PC-3 (cell line): ENCODE data around the gene OASL. TPM values are rescaled to one million over a fixed set of nuclear protein-coding genes. Genes with fewer than 3 reads are reported as not detected.

Experiments used
- ATAC-seq: fragments of 200-7000 bp; cut with Tn5 transposase; 2 replicates; pipeline ENCODE4 v1.9.1; 2020; ENCODE audit warnings: mild to moderate bottlenecking, moderate library complexity
- BruUV-seq: library from RNA; stranded (reverse); fragments of 400-500 nt; replicated peaks from 2 replicates; lab custom pipeline; 2021; lab: Mats Ljungman, UMichigan
- CTCF ChIA-PET: fragments of 300-600 bp; sonication (Branson Sonifier 250); formaldehyde crosslinking; loops from one replicate; lab custom pipeline; 2022; ENCODE audit warnings: antibody characterized with exemption; lab: Charles Lee
- POLR2A ChIA-PET: fragments of 300-600 bp; sonication (Branson Sonifier 250); formaldehyde crosslinking; loops from one replicate; lab custom pipeline; 2022; ENCODE audit warnings: antibody characterized with exemption; ENCODE audit not compliant: unreplicated experiment; lab: Charles Lee
- DNase-seq: peaks from one replicate; pipeline ENCODE4 v3.0.0-alpha.2; 2015
- H2AFZ ChIP-seq: fragments of 300-600 bp; sonication (generic); 2 replicates; pipeline ENCODE4 v1.6.0; 2016; ENCODE audit warnings: antibody characterized with exemption, low read length
- H3F3A ChIP-seq: fragments of 300-600 bp; sonication (generic); one replicate; pipeline ENCODE4 v1.6.0; 2017; ENCODE audit warnings: antibody characterized with exemption, low read length, control low read depth, mild to moderate bottlenecking; ENCODE audit not compliant: unreplicated experiment
- H3K27ac ChIP-seq: fragments of 300-600 bp; sonication (generic); 2 replicates; pipeline ENCODE4 v1.5.1; 2016; ENCODE audit warnings: mild to moderate bottlenecking, low read length
- H3K27me3 ChIP-seq: fragments of 300-600 bp; sonication (generic); 2 replicates; pipeline ENCODE4 v1.6.1; 2016; ENCODE audit warnings: low read length, mixed read lengths
- H3K36me3 ChIP-seq: fragments of 300-600 bp; sonication (generic); 2 replicates; pipeline ENCODE4 v1.6.1; 2016; ENCODE audit warnings: low read depth, mixed run types, low read length, mixed read lengths
- H3K4me1 ChIP-seq: fragments of 300-600 bp; sonication (generic); 2 replicates; pipeline ENCODE4 v1.5.1; 2016; ENCODE audit warnings: low read length; ENCODE audit not compliant: insufficient read depth
- H3K4me2 ChIP-seq: fragments of 300-600 bp; sonication (generic); 2 replicates; pipeline ENCODE4 v1.6.0; 2016; ENCODE audit warnings: low read length
- H3K4me3 ChIP-seq: fragments of 300-600 bp; sonication (generic); 2 replicates; pipeline ENCODE4 v1.5.1; 2016; ENCODE audit warnings: mild to moderate bottlenecking, low read length, mixed read lengths
- H3K79me2 ChIP-seq: fragments of 300-600 bp; sonication (generic); 2 replicates; pipeline ENCODE4 v1.6.1; 2017; ENCODE audit warnings: low read length, mixed read lengths
- H3K9ac ChIP-seq: fragments of 300-600 bp; sonication (generic); 2 replicates; pipeline ENCODE4 v1.6.0; 2016; ENCODE audit warnings: mild to moderate bottlenecking, low read length
- H3K9me2 ChIP-seq: fragments of 300-600 bp; sonication (generic); replicated peaks from 2 replicates; pipeline ENCODE4 v1.6.1; 2016; ENCODE audit warnings: mixed run types, low read length, mixed read lengths
- H3K9me3 ChIP-seq: fragments of 300-600 bp; sonication (generic); 2 replicates; pipeline ENCODE4 v1.6.1; 2016; ENCODE audit warnings: low read length, mixed read lengths
- H4K20me1 ChIP-seq: fragments of 300-600 bp; sonication (generic); 2 replicates; pipeline ENCODE4 v1.6.1; 2016; ENCODE audit warnings: low read length, mixed read lengths
- CTCF ChIP-seq: fragments of 300-600 bp; sonication (generic); conservative IDR thresholded peaks from 2 replicates; pipeline ENCODE4 v1.5.1; 2017; ENCODE audit warnings: antibody characterized with exemption, low read depth, mild to moderate bottlenecking, low read length
- EZH2 ChIP-seq: fragments of 300-600 bp; sonication (generic); IDR thresholded peaks from one replicate; pipeline ENCODE4 v1.6.1; 2017; ENCODE audit warnings: antibody characterized with exemption, mild to moderate bottlenecking, low read length; ENCODE audit not compliant: unreplicated experiment
- EZH2phosphoT487 ChIP-seq: fragments of 300-600 bp; sonication (generic); IDR thresholded peaks from 2 replicates; pipeline ENCODE4 v1.6.1; 2018; ENCODE audit warnings: mild to moderate bottlenecking, antibody characterized with exemption, low read length, borderline replicate concordance
- intact Hi-C: fragments of 100-400 bp; cut with micrococcal nuclease; formaldehyde crosslinking; loops from 2 replicates; pipeline ENCODE4 v1.9.0; 2023
- total RNA-seq: library from RNA; depleted of rRNA; stranded (reverse); fragments of >200 nt; gene quantifications from 2 replicates; pipeline ENCODE4 v1.2.3, GENCODE V29; 2014

The OASL gene
- total RNA-seq, 1 experiment from 2014 or later = 7.6 TPM

GRCh38 chr12:121015825-121016766 is 22.9 kb downstream of the OASL start, which contains the start of gene C12orf43:
TSS of gene C12orf43 (minus strand) at chr12:121016487. CDS start at chr12:121016474, 13 bp downstream.
- TSS peak; percentile 77 for BruUV-seq
- Histone ChIP-seq H3K4me2 (peak within 1 kb of the TSS; percentile 96), H3F3A (no peaks in the 10 kb centered on the region), H4K20me1 (no peaks in the 10 kb centered on the region), H3K9me3 (no peaks in the 10 kb centered on the region), H3K9me2 (no peaks in the 10 kb centered on the region), H2AFZ (peak within 1 kb of the TSS; percentile 69), H3K4me1 (peaks cover 9% of the 10 kb centered on the region; the same call in 1 of the 2 replicates), H3K4me3 (peak within 1 kb of the TSS; percentile 83), H3K9ac (peak within 1 kb of the TSS; percentile 79), H3K27me3 (no peaks in the 10 kb centered on the region), H3K79me2 (peaks cover 21% of the 10 kb centered on the region), H3K27ac (no peak within 1 kb of the TSS), H3K36me3 (peaks cover 6% of the 10 kb centered on the region; the same call in 1 of the 2 replicates)
- ChIA-PET CTCF (no interaction called here), POLR2A (no interaction called here)
- intact Hi-C loops = no loop called here
- DNase-seq (peak; percentile 96), ATAC-seq (peak; percentile 98)
- TF ChIP-seq CTCF = no peak
- no peak for TF ChIP-seq EZH2phosphoT487
- no peak for TF ChIP-seq EZH2

- CTCF ChIA-PET = interaction anchor here (0.7 kb wide), 1 partner anchor 8 kb away, joined by 4 read pairs; no protein-coding TSS in a partner anchor
- TF ChIP-seq EZH2 (no peak), CTCF (peak; percentile 30; the same call in 1 of the 2 replicates)
- no peaks in the 10 kb centered on the region for H3K27me3 ChIP-seq
- no peak overlapping the region for H3K9ac ChIP-seq
- H3K27ac ChIP-seq = no peak overlapping the region
- DNase-seq (no peak), ATAC-seq (no peak)
- H3K4me1 ChIP-seq = peaks cover 9% of the 10 kb centered on the region; the same call in 1 of the 2 replicates
- POLR2A ChIA-PET = no interaction called here
- H3K79me2 ChIP-seq = peaks cover 21% of the 10 kb centered on the region
- H3K4me2 ChIP-seq = no peak overlapping the region
- H3K4me3 ChIP-seq = no peak overlapping the region
- H4K20me1 ChIP-seq = no peaks in the 10 kb centered on the region
- intact Hi-C loops = no loop called here
- no peak overlapping the region for H2AFZ ChIP-seq
- TSS peak; percentile 0 for BruUV-seq
- no peaks in the 10 kb centered on the region for H3K9me3 ChIP-seq
- no peaks in the 10 kb centered on the region for H3K9me2 ChIP-seq
- H3K36me3 ChIP-seq = peaks cover 24% of the 10 kb centered on the region
- H3F3A ChIP-seq = no peaks in the 10 kb centered on the region
These were observed 25.3 kb downstream of the OASL start for GRCh38 chr12:121013715-121014114.

- CTCF ChIA-PET = no interaction called here
- H3K4me3 ChIP-seq = no peak overlapping the region
- H3K9ac ChIP-seq = no peak overlapping the region
- peaks cover 21% of the 10 kb centered on the region for H3K79me2 ChIP-seq
- TF ChIP-seq CTCF (no peak), EZH2 (no peak), EZH2phosphoT487 (no peak)
- no peaks in the 10 kb centered on the region for H3K27me3 ChIP-seq
- BruUV-seq = no TSS peak
- intact Hi-C loops = no loop called here
- H2AFZ ChIP-seq = no peak overlapping the region
- H3F3A ChIP-seq = no peaks in the 10 kb centered on the region
- H3K4me1 ChIP-seq = peaks cover 9% of the 10 kb centered on the region; the same call in 1 of the 2 replicates
- H4K20me1 ChIP-seq = no peaks in the 10 kb centered on the region
- peaks cover 32% of the 10 kb centered on the region for H3K36me3 ChIP-seq
- H3K27ac ChIP-seq = no peak overlapping the region
- DNase-seq (no peak), ATAC-seq (no peak)
- no peaks in the 10 kb centered on the region for H3K9me2 ChIP-seq
- no peaks in the 10 kb centered on the region for H3K9me3 ChIP-seq
- POLR2A ChIA-PET = no interaction called here
- H3K4me2 ChIP-seq = no peak overlapping the region
These were observed 27.2 kb downstream of the OASL start for GRCh38 chr12:121011820-121012219.
